Chondrocyte (in vitro differentiated cells): ENCODE data around the gene BLOC1S6. TPM values are rescaled to one million over a fixed set of nuclear protein-coding genes. Genes with fewer than 3 reads are reported as not detected.
A peak's percentile ranks its signal among the peaks of the same experiment; 100 is the strongest.

Source experiments
- DNase-seq: peaks from one replicate; pipeline ENCODE4 v3.0.0; 2021; ENCODE audit warnings: mixed read lengths, low spot score
- H3K27ac Mint-ChIP-seq: one replicate; pipeline ENCODE4 v1.8.0; 2021; ENCODE audit warnings: mild to moderate bottlenecking, moderate library complexity, mixed read lengths; ENCODE audit not compliant: unreplicated experiment
- H3K27me3 Mint-ChIP-seq: 2 replicates; pipeline ENCODE4 v1.8.0; 2021; ENCODE audit warnings: low read depth, mixed read lengths
- H3K36me3 Mint-ChIP-seq: 2 replicates; pipeline ENCODE4 v1.8.0; 2021; ENCODE audit warnings: low read depth, mixed read lengths
- H3K4me1 Mint-ChIP-seq: 2 replicates; pipeline ENCODE4 v1.8.0; 2021; ENCODE audit warnings: low read depth, mild to moderate bottlenecking, mixed read lengths
- H3K4me3 Mint-ChIP-seq: one replicate; pipeline ENCODE4 v1.8.0; 2021; ENCODE audit warnings: mild to moderate bottlenecking, moderate library complexity, mixed read lengths; ENCODE audit not compliant: unreplicated experiment
- H3K9me3 Mint-ChIP-seq: 2 replicates; pipeline ENCODE4 v1.8.0; 2021; ENCODE audit warnings: low read depth, mixed read lengths
- CTCF ChIP-seq: fragments of 200-600 bp; sonication (generic); IDR thresholded peaks from 2 replicates; pipeline ENCODE4 v1.5.0; 2021; ENCODE audit warnings: antibody characterized with exemption, mild to moderate bottlenecking, moderate library complexity
- total RNA-seq: library from RNA; stranded (reverse); gene quantifications from 3 replicates; pipeline ENCODE4 v1.2.1, GENCODE V29; 2021

BLOC1S6 gene
- total RNA-seq, 1 donor from 2014 or later = 51.4 TPM

- no peak for TF ChIP-seq CTCF
- Mint-ChIP-seq H3K36me3 (no peaks in the 10 kb centered on the region), H3K27ac (peak overlapping the region; percentile 78), H3K9me3 (peaks cover 3% of the 10 kb centered on the region), H3K27me3 (no peaks in the 10 kb centered on the region), H3K4me1 (peaks cover 75% of the 10 kb centered on the region), H3K4me3 (no peak overlapping the region)
- DNase-seq = no peak
Observed at GRCh38 chr15:45641374-45641781, 54.2 kb downstream of the BLOC1S6 start.

- Mint-ChIP-seq H3K4me3 (peak overlapping the region; percentile 13), H3K27ac (peak overlapping the region; percentile 78), H3K27me3 (no peaks in the 10 kb centered on the region), H3K4me1 (peaks cover 76% of the 10 kb centered on the region), H3K9me3 (peaks cover 3% of the 10 kb centered on the region), H3K36me3 (no peaks in the 10 kb centered on the region)
- no peak for DNase-seq
- no peak for TF ChIP-seq CTCF
Observed at GRCh38 chr15:45641999-45642932, 55.1 kb downstream of the BLOC1S6 start.

GRCh38 chr15:45644437-45644836 lies 57.3 kb downstream of the BLOC1S6 start:
- H3K4me1 Mint-ChIP-seq = peaks cover 70% of the 10 kb centered on the region
- H3K9me3 Mint-ChIP-seq = no peaks in the 10 kb centered on the region
- H3K36me3 Mint-ChIP-seq = no peaks in the 10 kb centered on the region
- H3K27ac Mint-ChIP-seq = no peak overlapping the region
- no peak for TF ChIP-seq CTCF
- no peaks in the 10 kb centered on the region for H3K27me3 Mint-ChIP-seq
- DNase-seq = no peak
- no peak overlapping the region for H3K4me3 Mint-ChIP-seq

- H3K27me3 Mint-ChIP-seq = no peaks in the 10 kb centered on the region
- no peaks in the 10 kb centered on the region for H3K36me3 Mint-ChIP-seq
- peak overlapping the region; percentile 82 for H3K27ac Mint-ChIP-seq
- no peak overlapping the region for H3K4me3 Mint-ChIP-seq
- no peak for TF ChIP-seq CTCF
- DNase-seq = no peak
- peaks cover 61% of the 10 kb centered on the region for H3K4me1 Mint-ChIP-seq
- H3K9me3 Mint-ChIP-seq = peaks cover 2% of the 10 kb centered on the region
Observed at GRCh38 chr15:45645026-45645980, 58.1 kb downstream of the BLOC1S6 start.

GRCh38 chr15:45646220-45646619 lies 59.0 kb downstream of the BLOC1S6 start:
- no peak for DNase-seq
- Mint-ChIP-seq H3K9me3 (peaks cover 3% of the 10 kb centered on the region), H3K27me3 (no peaks in the 10 kb centered on the region), H3K4me1 (peaks cover 52% of the 10 kb centered on the region), H3K27ac (peak overlapping the region; percentile 82), H3K36me3 (no peaks in the 10 kb centered on the region), H3K4me3 (no peak overlapping the region)
- no peak for TF ChIP-seq CTCF
